ENCODE results near the gene BAG3. TPM values are rescaled to one million over a fixed set of nuclear protein-coding genes. Genes with fewer than 3 reads are reported as not detected.
A peak's percentile ranks its signal among the peaks of the same experiment; 100 is the strongest.

Gene BAG3
- total and polyA plus RNA-seq, 2 experiments from 2014 or later, result 20.0 to 88.2 TPM

DNA sequence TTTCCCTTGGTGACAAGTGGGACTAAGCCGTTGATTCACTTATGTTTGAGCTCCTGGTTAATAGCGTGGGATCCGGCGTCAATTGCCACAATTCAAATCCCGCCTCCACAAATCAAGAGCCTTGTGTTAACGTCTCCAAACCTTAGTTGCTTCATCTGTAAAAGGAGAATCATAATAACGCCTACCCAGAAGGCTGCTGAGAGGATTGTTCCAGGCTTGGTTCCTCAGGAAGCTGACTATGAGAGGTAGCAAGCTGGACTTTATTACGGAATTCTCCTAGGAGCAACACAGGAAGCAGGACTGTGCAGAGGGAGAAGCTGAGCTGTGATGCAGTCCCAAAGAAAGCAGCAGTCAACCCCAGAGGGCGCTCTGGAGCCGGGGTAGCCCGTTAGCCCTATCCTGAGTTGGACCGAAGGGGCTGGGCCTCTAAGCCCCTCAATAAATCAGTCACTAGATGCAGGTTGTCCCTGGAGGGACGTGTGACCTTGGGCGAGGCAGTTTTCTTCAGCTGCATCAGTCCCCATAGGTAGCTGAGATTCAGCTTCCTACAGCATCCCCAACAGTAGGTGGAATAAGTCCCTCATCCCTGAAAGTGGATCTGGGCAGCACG, 6.9 kb upstream of the BAG3 start:
- peak overlapping the region; percentile 69 for H3K27ac ChIP-seq

DNA sequence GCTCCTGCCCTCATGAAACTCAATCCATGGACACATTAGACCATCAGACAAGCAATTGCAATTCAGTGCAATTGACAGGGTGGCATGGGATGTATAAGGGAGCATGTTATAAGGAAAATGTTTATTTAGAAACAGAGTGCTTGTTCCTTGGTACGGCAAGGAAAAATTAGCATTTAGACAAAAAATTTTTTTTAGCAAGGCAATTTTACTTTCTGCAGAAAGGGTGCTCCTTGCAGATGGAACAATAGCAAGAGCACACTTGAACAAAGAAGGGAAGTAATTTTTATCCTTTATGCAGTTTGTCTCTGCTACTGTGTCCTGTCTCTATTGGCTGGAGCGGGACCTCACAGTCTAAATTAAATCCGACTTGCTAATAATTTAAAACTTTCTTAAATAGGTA, 6.2 kb upstream of the BAG3 start:
- Histone ChIP-seq H2AFZ (no peak overlapping the region), H3K79me2 (ENCODE audit: insufficient read depth) (no peaks in the 10 kb centered on the region), H3K4me2 (ENCODE audit: unreplicated experiment) (no peak overlapping the region), H4K20me1 (ENCODE audit: insufficient read depth) (no peaks in the 10 kb centered on the region), H3K9me2 (ENCODE audit: insufficient read depth) (no peaks in the 10 kb centered on the region), H3K4me1 (ENCODE audit: insufficient read depth) (peaks cover 9% of the 10 kb centered on the region; the same call in 1 of the 2 replicates), H3K27ac (no peak overlapping the region), H3K9ac (no peak overlapping the region), H3K36me3 (ENCODE audit: low read depth) (no peaks in the 10 kb centered on the region), H3F3A (ENCODE audit: insufficient read depth) (peaks cover 16% of the 10 kb centered on the region; the same call in 1 of the 2 replicates), H3K4me3 (no peak overlapping the region), H3K9me3 (ENCODE audit: low read depth) (no peaks in the 10 kb centered on the region), H3K27me3 (replicated peaks; ENCODE audit: insufficient read depth) (no peaks in the 10 kb centered on the region)
- WGBS, 2 experiments (ENCODE audit: low coverage in 1 of 2, low lambda C conversion rate in 2 of 2, missing lambda C conversion rate in 2 of 2), result 79 to 89% methylated on average over 3 of the region's 3 CpGs
- in situ Hi-C loops (cut with MboI), result no loop called here
- DNase-seq, result no peak
- TF ChIP-seq EZH2 (IDR thresholded peaks at IDR 0.05; ENCODE audit: insufficient read depth, poor library complexity, severe bottlenecking) (no peak), EZH2phosphoT487 (IDR thresholded peaks at IDR 0.05; ENCODE audit: insufficient read depth, low read depth) (no peak)

More for the DNA sequence above, 6.9 kb upstream of the BAG3 start:
- no peaks in the 10 kb centered on the region for H3K36me3 ChIP-seq (ENCODE audit: low read depth)
- H3K79me2 ChIP-seq (ENCODE audit: insufficient read depth), result no peaks in the 10 kb centered on the region
- no peaks in the 10 kb centered on the region for H3K9me3 ChIP-seq (ENCODE audit: low read depth)
- no peaks in the 10 kb centered on the region for H3K9me2 ChIP-seq (ENCODE audit: insufficient read depth)
- peaks cover 16% of the 10 kb centered on the region; the same call in 1 of the 2 replicates for H3F3A ChIP-seq (ENCODE audit: insufficient read depth)
- H2AFZ ChIP-seq, result peak overlapping the region; percentile 41; the same call in 1 of the 2 replicates
- DNase-seq, result peak; percentile 74
- TF ChIP-seq EZH2phosphoT487 (IDR thresholded peaks at IDR 0.05; ENCODE audit: insufficient read depth, low read depth), result no peak
- TF ChIP-seq EZH2 (IDR thresholded peaks at IDR 0.05; ENCODE audit: insufficient read depth, poor library complexity, severe bottlenecking), result no peak
- H3K4me3 ChIP-seq, result peak overlapping the region; percentile 34
- 30 to 33% methylated on average over 14 to 15 of the region's 15 CpGs for WGBS, 2 experiments (ENCODE audit: low coverage in 1 of 2, low lambda C conversion rate in 2 of 2, missing lambda C conversion rate in 2 of 2)
- H3K9ac ChIP-seq, result peak overlapping the region; percentile 31; the same call in 1 of the 2 replicates
- H3K27me3 ChIP-seq (replicated peaks; ENCODE audit: insufficient read depth), result no peaks in the 10 kb centered on the region
- H4K20me1 ChIP-seq (ENCODE audit: insufficient read depth), result no peaks in the 10 kb centered on the region
- peak overlapping the region; percentile 68 for H3K4me2 ChIP-seq (ENCODE audit: unreplicated experiment)
- in situ Hi-C loops (cut with MboI), result no loop called here
- peaks cover 9% of the 10 kb centered on the region; the same call in 1 of the 2 replicates for H3K4me1 ChIP-seq (ENCODE audit: insufficient read depth)

DNA sequence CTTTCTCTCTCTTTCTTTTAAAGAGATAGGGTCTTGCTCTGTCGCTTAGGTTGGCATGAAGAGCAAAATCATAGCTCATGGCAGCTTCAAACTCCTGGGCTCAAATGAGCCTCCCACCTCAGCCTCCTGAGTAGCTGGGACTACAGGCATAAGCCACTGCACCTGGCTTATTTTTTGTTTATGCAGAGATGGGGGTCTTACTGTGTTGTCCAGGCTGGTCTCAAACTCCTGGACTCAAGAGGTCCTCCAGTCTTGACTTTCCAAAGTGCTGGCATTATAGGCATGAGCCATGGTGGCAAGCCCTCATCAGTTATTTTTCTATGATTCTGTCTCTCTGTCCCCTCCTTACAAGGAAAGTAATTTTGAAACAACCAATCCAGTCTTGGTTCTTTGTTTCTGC, 1.1 kb upstream of the BAG3 start:
- H3K4me1 ChIP-seq (ENCODE audit: insufficient read depth), result peaks cover 19% of the 10 kb centered on the region
- H3K36me3 ChIP-seq (ENCODE audit: low read depth), result no peaks in the 10 kb centered on the region
- no peaks in the 10 kb centered on the region for H3K9me2 ChIP-seq (ENCODE audit: insufficient read depth)
- no peaks in the 10 kb centered on the region for H3K27me3 ChIP-seq (replicated peaks; ENCODE audit: insufficient read depth)
- no peak overlapping the region for H3K4me3 ChIP-seq
- H3K9ac ChIP-seq, result no peak overlapping the region
- H3F3A ChIP-seq (ENCODE audit: insufficient read depth), result peaks cover 26% of the 10 kb centered on the region
- H3K79me2 ChIP-seq (ENCODE audit: insufficient read depth), result peaks cover 32% of the 10 kb centered on the region
- 58 to 83% methylated on average over 1 of the region's 1 CpG for WGBS, 2 experiments (ENCODE audit: low coverage in 1 of 2, low lambda C conversion rate in 2 of 2, missing lambda C conversion rate in 2 of 2)
- peaks cover 13% of the 10 kb centered on the region; the same call in 1 of the 2 replicates for H4K20me1 ChIP-seq (ENCODE audit: insufficient read depth)
- no peak overlapping the region for H3K4me2 ChIP-seq (ENCODE audit: unreplicated experiment)
- DNase-seq, result no peak
- no peak overlapping the region for H3K27ac ChIP-seq
- no peaks in the 10 kb centered on the region for H3K9me3 ChIP-seq (ENCODE audit: low read depth)
- in situ Hi-C loops (cut with MboI), result no loop called here
- no peak overlapping the region for H2AFZ ChIP-seq
- TF ChIP-seq EZH2phosphoT487 (IDR thresholded peaks at IDR 0.05; ENCODE audit: insufficient read depth, low read depth) (no peak), EZH2 (IDR thresholded peaks at IDR 0.05; ENCODE audit: insufficient read depth, poor library complexity, severe bottlenecking) (no peak)

DNA sequence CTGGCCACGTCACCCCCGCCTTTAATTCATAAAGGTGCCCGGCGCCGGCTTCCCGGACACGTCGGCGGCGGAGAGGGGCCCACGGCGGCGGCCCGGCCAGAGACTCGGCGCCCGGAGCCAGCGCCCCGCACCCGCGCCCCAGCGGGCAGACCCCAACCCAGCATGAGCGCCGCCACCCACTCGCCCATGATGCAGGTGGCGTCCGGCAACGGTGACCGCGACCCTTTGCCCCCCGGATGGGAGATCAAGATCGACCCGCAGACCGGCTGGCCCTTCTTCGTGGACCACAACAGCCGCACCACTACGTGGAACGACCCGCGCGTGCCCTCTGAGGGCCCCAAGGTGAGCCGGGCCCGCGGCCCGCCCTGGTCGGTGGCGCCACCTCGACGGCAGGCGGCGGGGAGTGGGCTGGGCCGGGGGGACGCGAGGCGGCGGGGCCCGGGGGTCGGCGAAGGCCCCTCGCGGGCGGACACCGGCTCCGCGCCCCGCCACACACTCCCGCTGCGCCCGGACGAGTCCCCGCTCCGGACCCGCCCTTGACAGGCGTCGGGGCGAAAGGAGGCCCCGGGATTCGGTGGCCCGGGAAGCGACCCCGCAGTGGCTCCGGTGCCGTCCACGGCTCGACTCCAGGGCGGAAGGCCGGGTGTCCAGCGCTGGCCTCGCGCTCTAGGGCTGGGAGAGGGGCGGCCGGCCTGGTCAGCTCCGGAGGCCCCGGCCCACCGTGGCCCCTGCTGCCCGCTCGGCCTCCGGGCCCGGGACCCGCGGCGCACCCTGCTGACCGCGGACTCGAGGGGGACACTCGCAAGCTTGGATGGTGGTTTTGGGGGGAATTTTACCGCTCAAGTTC, 557 bp downstream of the BAG3 start:
- Histone ChIP-seq H3K36me3 (ENCODE audit: low read depth) (no peaks in the 10 kb centered on the region), H2AFZ (peak overlapping the region; percentile 15; the same call in 1 of the 2 replicates), H3K9me3 (ENCODE audit: low read depth) (no peaks in the 10 kb centered on the region), H3K9ac (peak overlapping the region; percentile 98), H3F3A (ENCODE audit: insufficient read depth) (peaks cover 43% of the 10 kb centered on the region), H4K20me1 (ENCODE audit: insufficient read depth) (peaks cover 18% of the 10 kb centered on the region; the same call in 1 of the 2 replicates), H3K4me2 (ENCODE audit: unreplicated experiment) (peak overlapping the region; percentile 99), H3K27me3 (replicated peaks; ENCODE audit: insufficient read depth) (no peaks in the 10 kb centered on the region), H3K4me3 (peak overlapping the region; percentile 93), H3K4me1 (ENCODE audit: insufficient read depth) (peaks cover 32% of the 10 kb centered on the region), H3K9me2 (ENCODE audit: insufficient read depth) (no peaks in the 10 kb centered on the region), H3K79me2 (ENCODE audit: insufficient read depth) (peaks cover 47% of the 10 kb centered on the region), H3K27ac (peak overlapping the region; percentile 95)
- no peak for TF ChIP-seq EZH2 (IDR thresholded peaks at IDR 0.05; ENCODE audit: insufficient read depth, poor library complexity, severe bottlenecking)
- in situ Hi-C loops (cut with MboI), result no loop called here
- 1 to 2% methylated on average over 73 to 89 of the region's 107 CpGs for WGBS, 2 experiments (ENCODE audit: low coverage in 1 of 2, low lambda C conversion rate in 2 of 2, missing lambda C conversion rate in 2 of 2)
- peak; percentile 55 for DNase-seq
